A673 (cell line): Measurements from ENCODE around the gene KLF16. TPM values are rescaled to one million over a fixed set of nuclear protein-coding genes. Genes with fewer than 3 reads are reported as not detected.
A peak's percentile ranks its signal among the peaks of the same experiment; 100 is the strongest.

Source experiments
- BruUV-seq: library from RNA; stranded (reverse); fragments of 400-500 nt; replicated peaks from 2 replicates; lab custom pipeline; 2021; lab: Mats Ljungman, UMichigan
- CTCF ChIA-PET: fragments of 300-600 bp; sonication (Branson Sonifier 250); formaldehyde crosslinking; loops from one replicate; lab custom pipeline; 2022; ENCODE audit warnings: antibody characterized with exemption; lab: Charles Lee
- POLR2A ChIA-PET: fragments of 300-600 bp; sonication (Branson Sonifier 250); formaldehyde crosslinking; loops from one replicate; lab custom pipeline; 2022; ENCODE audit warnings: antibody characterized with exemption; ENCODE audit not compliant: low non-redundant PET; lab: Charles Lee
- DNase-seq: peaks from one replicate; pipeline ENCODE4 v3.0.0-alpha.2; 2015; ENCODE audit warnings: low spot score
- H3K27ac ChIP-seq: fragments of 200-600 bp; sonication (generic); 2 replicates; pipeline ENCODE4 v1.5.1; 2016; ENCODE audit warnings: mixed run types, low read depth, mild to moderate bottlenecking, mixed read lengths, antibody characterized with exemption, low read length; ENCODE audit not compliant: poor library complexity, severe bottlenecking
- H3K27me3 ChIP-seq: fragments of 200-600 bp; sonication (generic); replicated peaks from 2 replicates; pipeline ENCODE4 v1.6.1; 2017; ENCODE audit warnings: mixed run types, low read depth, mild to moderate bottlenecking, mixed read lengths, antibody characterized with exemption, low read length; ENCODE audit not compliant: insufficient read depth, poor library complexity
- H3K36me3 ChIP-seq: fragments of 200-600 bp; sonication (generic); 2 replicates; pipeline ENCODE4 v1.6.1; 2016; ENCODE audit warnings: mixed run types, mild to moderate bottlenecking, mixed read lengths, antibody characterized with exemption, low read length; ENCODE audit not compliant: insufficient read depth, poor library complexity, severe bottlenecking
- H3K4me1 ChIP-seq: fragments of 200-600 bp; sonication (generic); 2 replicates; pipeline ENCODE4 v1.6.1; 2017; ENCODE audit warnings: mixed run types, mild to moderate bottlenecking, mixed read lengths, antibody characterized with exemption, low read length; ENCODE audit not compliant: insufficient read depth, poor library complexity, severe bottlenecking
- H3K4me3 ChIP-seq: fragments of 200-600 bp; sonication (generic); 2 replicates; pipeline ENCODE4 v1.5.1; 2016; ENCODE audit warnings: low read depth, mixed run types, mild to moderate bottlenecking, mixed read lengths, low read length; ENCODE audit not compliant: poor library complexity, severe bottlenecking
- H3K9me3 ChIP-seq: fragments of 200-600 bp; sonication (generic); 2 replicates; pipeline ENCODE4 v1.6.1; 2016; ENCODE audit warnings: mixed run types, low read depth, mild to moderate bottlenecking, mixed read lengths, antibody characterized with exemption, low read length; ENCODE audit not compliant: poor library complexity, severe bottlenecking
- CTCF ChIP-seq: fragments of 300-800, 200-600 bp; sonication (generic); conservative IDR thresholded peaks from 2 replicates; pipeline ENCODE4 v1.5.1; 2017; ENCODE audit warnings: low read depth, mild to moderate bottlenecking, antibody characterized with exemption, low read length, moderate library complexity, mixed read lengths
- EZH2 ChIP-seq: fragments of 200-600 bp; sonication (generic); IDR thresholded peaks from 2 replicates; pipeline ENCODE4 v1.6.1; 2017; ENCODE audit warnings: borderline replicate concordance, low read depth, mild to moderate bottlenecking, mixed read lengths, antibody characterized with exemption, low read length; ENCODE audit not compliant: poor library complexity, severe bottlenecking
- intact Hi-C: fragments of 100-400 bp; cut with micrococcal nuclease; formaldehyde crosslinking; loops from one replicate; pipeline ENCODE4 v1.10.0; 2022; ENCODE audit not compliant: unreplicated experiment
- total RNA-seq: library from RNA; stranded (reverse); gene quantifications from 2 replicates; pipeline ENCODE4 v1.2.3, GENCODE V29; 2021

KLF16 gene
- total RNA-seq, 1 experiment from 2014 or later = 46.8 TPM

GRCh38 chr19:1851654-1852580 is 11.5 kb downstream of the KLF16 start:
- Histone ChIP-seq H3K4me3 (peak overlapping the region; percentile 47), H3K36me3 (peaks cover 4% of the 10 kb centered on the region), H3K27ac (peak overlapping the region; percentile 76), H3K9me3 (no peaks in the 10 kb centered on the region), H3K27me3 (no peaks in the 10 kb centered on the region), H3K4me1 (peaks cover 58% of the 10 kb centered on the region)
- no TSS peak for BruUV-seq
- ChIA-PET POLR2A (interaction anchor here (0.6 kb wide), 1 partner anchor 439 kb away, joined by 5 read pairs; no protein-coding TSS in a partner anchor), CTCF (interaction anchor here (0.5 to 0.8 kb wide), 2 partner anchors 26 to 91 kb away, joined by 5 to 6 read pairs; no protein-coding TSS in a partner anchor)
- peak; percentile 88 for DNase-seq
- TF ChIP-seq CTCF (no peak), EZH2 (no peak)
- intact Hi-C loops = no loop called here

- Histone ChIP-seq H3K9me3 (no peaks in the 10 kb centered on the region), H3K27me3 (no peaks in the 10 kb centered on the region), H3K4me1 (peaks cover 59% of the 10 kb centered on the region), H3K4me3 (peak overlapping the region; percentile 47), H3K27ac (peak overlapping the region; percentile 76), H3K36me3 (peaks cover 4% of the 10 kb centered on the region)
- intact Hi-C loops = no loop called here
- ChIA-PET POLR2A (interaction anchor here (0.6 kb wide), 1 partner anchor 438 kb away, joined by 5 read pairs; no protein-coding TSS in a partner anchor), CTCF (no interaction called here)
- BruUV-seq = no TSS peak
- DNase-seq = no peak
- no peak for TF ChIP-seq EZH2
- TF ChIP-seq CTCF = peak; percentile 28; the same call in 1 of the 2 replicates
These were observed 12.3 kb downstream of the KLF16 start for GRCh38 chr19:1850809-1851653.

GRCh38 chr19:1849886-1850398 is 13.4 kb downstream of the KLF16 start:
- Histone ChIP-seq H3K27me3 (no peaks in the 10 kb centered on the region), H3K27ac (no peak overlapping the region), H3K4me1 (peaks cover 49% of the 10 kb centered on the region), H3K4me3 (no peak overlapping the region), H3K36me3 (peaks cover 4% of the 10 kb centered on the region), H3K9me3 (no peaks in the 10 kb centered on the region)
- no peak for DNase-seq
- intact Hi-C loops = loop anchor here (5.0 kb wide), 1 partner anchor 178 kb away; no protein-coding TSS in a partner anchor
- ChIA-PET POLR2A (no interaction called here), CTCF (no interaction called here)
- no TSS peak for BruUV-seq
- TF ChIP-seq EZH2 = no peak
- TF ChIP-seq CTCF = no peak
